Astrocyte (in vitro differentiated cells and primary cell): ENCODE results near the gene MGMT.

ENCODE experiments used
- EZH2 ChIP-seq: IDR thresholded peaks from 2 replicates; pipeline ENCODE4 v1.6.1; 2012; ENCODE audit warnings: mild to moderate bottlenecking, low read length, inconsistent platforms; ENCODE audit not compliant: insufficient read depth
- TF ChIP-seq, protein P1 (sequence below): IDR thresholded peaks from 2 replicates; pipeline ENCODE4 v1.5.1; 2011; ENCODE audit warnings: low read depth, mild to moderate bottlenecking, inconsistent platforms, low read length, moderate library complexity; ENCODE audit not compliant: insufficient read depth

DNA sequence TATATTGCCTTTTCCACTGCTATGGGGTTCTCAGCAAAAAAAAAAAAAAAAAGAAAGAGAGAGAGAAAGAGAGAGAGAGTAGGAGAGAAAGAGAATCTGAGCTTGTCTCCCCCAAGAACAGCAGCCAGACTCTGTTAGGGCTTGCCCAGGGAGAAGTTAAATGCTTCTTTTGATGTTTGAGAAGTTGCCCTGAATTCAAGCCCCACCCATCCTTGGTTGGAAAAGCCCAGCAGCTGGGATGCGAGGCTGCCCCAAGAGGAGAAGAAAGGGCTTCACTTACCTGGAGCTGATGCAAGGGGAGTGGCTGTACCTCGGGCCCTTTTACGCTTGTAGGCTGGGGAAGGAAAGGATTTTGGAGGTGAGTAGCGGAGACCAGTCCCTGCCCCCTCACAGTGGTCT is 20.9 kb upstream of the MGMT start:
- TF ChIP-seq, protein P1, sequence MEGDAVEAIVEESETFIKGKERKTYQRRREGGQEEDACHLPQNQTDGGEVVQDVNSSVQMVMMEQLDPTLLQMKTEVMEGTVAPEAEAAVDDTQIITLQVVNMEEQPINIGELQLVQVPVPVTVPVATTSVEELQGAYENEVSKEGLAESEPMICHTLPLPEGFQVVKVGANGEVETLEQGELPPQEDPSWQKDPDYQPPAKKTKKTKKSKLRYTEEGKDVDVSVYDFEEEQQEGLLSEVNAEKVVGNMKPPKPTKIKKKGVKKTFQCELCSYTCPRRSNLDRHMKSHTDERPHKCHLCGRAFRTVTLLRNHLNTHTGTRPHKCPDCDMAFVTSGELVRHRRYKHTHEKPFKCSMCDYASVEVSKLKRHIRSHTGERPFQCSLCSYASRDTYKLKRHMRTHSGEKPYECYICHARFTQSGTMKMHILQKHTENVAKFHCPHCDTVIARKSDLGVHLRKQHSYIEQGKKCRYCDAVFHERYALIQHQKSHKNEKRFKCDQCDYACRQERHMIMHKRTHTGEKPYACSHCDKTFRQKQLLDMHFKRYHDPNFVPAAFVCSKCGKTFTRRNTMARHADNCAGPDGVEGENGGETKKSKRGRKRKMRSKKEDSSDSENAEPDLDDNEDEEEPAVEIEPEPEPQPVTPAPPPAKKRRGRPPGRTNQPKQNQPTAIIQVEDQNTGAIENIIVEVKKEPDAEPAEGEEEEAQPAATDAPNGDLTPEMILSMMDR = no peak
- no peak for TF ChIP-seq EZH2
